ENCODE data around the gene KRTAP10-3. TPM values are rescaled to one million over a fixed set of nuclear protein-coding genes. Genes with fewer than 3 reads are reported as not detected.

KRTAP10-3 gene
- total and polyA plus RNA-seq, 2 of the 13 experiments (the other 11 are each of a cell fraction or from before 2014, with no cell fraction given), result not detected

GRCh38 chr21:44512496-44513388 lies 45.9 kb downstream of the KRTAP10-3 start:
- POLR2A ChIA-PET, result no interaction called here
- CTCF ChIA-PET (ENCODE audit: low intra/inter-chr PET ratio, low total read pairs), result no interaction called here
- in situ Hi-C loops (cut with HindIII; ENCODE audit: extremely low pct_ligation_motif_present, low pct_unique_long_range_greater_than_20kb) (no loop called here), intact Hi-C loops (cut with micrococcal nuclease; ENCODE audit: unreplicated experiment) (loop anchor here (5.0 kb wide), 1 partner anchor 230 kb away; no protein-coding TSS in a partner anchor)
- Histone ChIP-seq H2AFZ (ENCODE audit: low read length) (no peak overlapping the region), H3K27ac (ENCODE audit: extremely low read length, insufficient read depth, low read length) (no peak overlapping the region), H3K9me3 (ENCODE audit: low read length) (no peaks in the 10 kb centered on the region), H3K27me3 (ENCODE audit: control insufficient read depth in 1 of 2, insufficient read depth in 2 of 2, low read length in 2 of 2) (no peaks in the 10 kb centered on the region), H3K9ac (ENCODE audit: insufficient read depth, low read depth, low read length) (no peak overlapping the region), H3K4me1 (ENCODE audit: insufficient read depth, low read length) (peaks cover 73% of the 10 kb centered on the region), H3K79me2 (ENCODE audit: insufficient read depth, low read length) (peaks cover 7% of the 10 kb centered on the region), H3K4me3 (replicated peaks in 1 of 3; ENCODE audit: insufficient read depth in 1 of 3, low read depth in 2 of 3, low read length in 3 of 3) (no peak overlapping the region), H3K36me3 (replicated peaks in 1 of 2; ENCODE audit: control insufficient read depth in 1 of 2, insufficient read depth in 2 of 2, low read length in 2 of 2) (peaks cover 14 to 19% of the 10 kb centered on the region in 2 experiments), H3K4me2 (ENCODE audit: low read depth, low read length) (no peak overlapping the region), H4K20me1 (ENCODE audit: insufficient read depth, low read length) (no peaks in the 10 kb centered on the region)
- 99% methylated on average over 10 of the region's 21 CpGs for WGBS (ENCODE audit: low lambda C conversion rate)
- TF ChIP-seq ZNF713 (CRISPR knock-in tag; IDR thresholded peaks at IDR 0.05) (no peak), ZNF280B (CRISPR knock-in tag; IDR thresholded peaks at IDR 0.05; ENCODE audit: borderline replicate concordance) (no peak), RBFOX2 (IDR thresholded peaks at IDR 0.05; ENCODE audit: low read depth, low read length) (peak; percentile 23; the same call in 1 of the 2 replicates), ZFP91 (CRISPR knock-in tag; IDR thresholded peaks at IDR 0.05; ENCODE audit: borderline replicate concordance) (no peak)
- FAIRE-seq, result no peak
- BruUV-seq (replicated peaks), result no TSS peak
- no peak for ATAC-seq
- DNase-seq (ENCODE audit: low spot score), result no peak
